IMR-90 (cell line): ENCODE data around the gene SLC7A7.

Experiments
- CTCF ChIP-seq: conservative IDR thresholded peaks from 2 replicates; pipeline ENCODE4 v1.5.1; 2012; ENCODE audit warnings: mild to moderate bottlenecking, low read depth, low read length, improper control_type of control experiment
- FOS ChIP-seq: fragments of 150-350 bp; IDR thresholded peaks from 2 replicates; pipeline ENCODE4 v1.6.1; 2016; ENCODE audit warnings: low read depth, low read length
- MAFK ChIP-seq: IDR thresholded peaks from 2 replicates; pipeline ENCODE4 v1.6.1; 2012; ENCODE audit warnings: low read depth, low read length, improper control_type of control experiment
- POLR2A ChIP-seq: IDR thresholded peaks from 2 replicates; pipeline ENCODE4 v1.6.1; 2012; ENCODE audit warnings: mild to moderate bottlenecking, low read depth, low read length

GRCh38 chr14:22767323-22767589, 48.0 kb downstream of the SLC7A7 start:
- TF ChIP-seq FOS, result no peak
- no peak for TF ChIP-seq POLR2A
- no peak for TF ChIP-seq MAFK
- no peak for TF ChIP-seq CTCF
